GM23338 (cell line): Measurements from ENCODE around the gene EXOC4.

Experiments used
- CREB1 ChIP-seq: fragments of 250-450 bp; sonication (Bioruptor Pico); IDR thresholded peaks from 2 replicates; pipeline ENCODE4 v1.5.0; 2020; ENCODE audit warnings: low read depth, mild to moderate bottlenecking, moderate library complexity
- CTCF ChIP-seq, 2 experiments: fragments of 200-600 bp in 1 of 2; sonication (generic) in 1 of 2; conservative IDR thresholded peaks; 2 replicates each; pipeline versions ENCODE4 v1.5.1 to v1.6.1; 2016 to 2017; ENCODE audit warnings: antibody characterized with exemption in 2 of 2, low read depth in 2 of 2, mild to moderate bottlenecking in 2 of 2, moderate library complexity in 1 of 2
- ETS1 ChIP-seq: IDR thresholded peaks from 2 replicates; pipeline ENCODE4 v1.6.1; 2016; ENCODE audit warnings: antibody characterized with exemption
- EZH2 ChIP-seq: fragments of 200-600 bp; sonication (generic); IDR thresholded peaks from one replicate; pipeline ENCODE4 v1.8.0; 2017; ENCODE audit warnings: antibody characterized with exemption, mild to moderate bottlenecking, low read depth; ENCODE audit not compliant: unreplicated experiment
- EZH2phosphoT487 ChIP-seq: fragments of 200-600 bp; sonication (generic); IDR thresholded peaks from one replicate; pipeline ENCODE4 v1.8.1; 2018; ENCODE audit warnings: antibody characterized with exemption; ENCODE audit not compliant: unreplicated experiment
- JUNB ChIP-seq: IDR thresholded peaks from one replicate; pipeline ENCODE4 v1.6.1; 2016; ENCODE audit warnings: antibody characterized with exemption; ENCODE audit not compliant: unreplicated experiment
- NANOG ChIP-seq: IDR thresholded peaks from 2 replicates; pipeline ENCODE4 v1.6.1; 2016; ENCODE audit warnings: antibody characterized with exemption, borderline replicate concordance
- POLR2AphosphoS5 ChIP-seq: IDR thresholded peaks from 2 replicates; pipeline ENCODE4 v1.6.1; 2016; ENCODE audit warnings: antibody characterized with exemption, low read depth
- REST ChIP-seq: IDR thresholded peaks from one replicate; pipeline ENCODE4 v1.6.1; 2018; ENCODE audit warnings: antibody characterized with exemption; ENCODE audit not compliant: unreplicated experiment
- STAT1 ChIP-seq: IDR thresholded peaks from one replicate; pipeline ENCODE4 v1.6.1; 2016; ENCODE audit warnings: antibody characterized with exemption; ENCODE audit not compliant: unreplicated experiment
- ZNF114 ChIP-seq: fragments of 250-450 bp; sonication (Bioruptor Pico); IDR thresholded peaks from 2 replicates; pipeline ENCODE4 v1.5.0; 2020; ENCODE audit warnings: mild to moderate bottlenecking, moderate library complexity
- ZNF331 ChIP-seq: fragments of 250-450 bp; sonication (Bioruptor Pico); IDR thresholded peaks from 2 replicates; pipeline ENCODE4 v1.5.0; 2020; ENCODE audit warnings: low read depth, mild to moderate bottlenecking, moderate library complexity
- ZNF462 ChIP-seq: fragments of 250-450 bp; sonication (Bioruptor Pico); IDR thresholded peaks from 2 replicates; pipeline ENCODE4 v1.5.0; 2020; ENCODE audit warnings: mild to moderate bottlenecking, moderate library complexity

GRCh38 chr7:133618970-133619369 is 366.1 kb downstream of the EXOC4 start:
- TF ChIP-seq POLR2AphosphoS5 (no peak), CTCF (conservative IDR thresholded peaks at IDR 0.05; ENCODE audit: low read depth in 2 of 2) (no peak), EZH2 (no peak), REST (no peak), ZNF331 (CRISPR knock-in tag) (no peak), EZH2phosphoT487 (no peak), CREB1 (no peak), ZNF114 (CRISPR knock-in tag) (no peak), NANOG (no peak), ETS1 (no peak), STAT1 (no peak), JUNB (no peak), ZNF462 (CRISPR knock-in tag) (no peak)
